GM12865 (cell line): ENCODE data around the gene OGDHL.
"Not testable (repeated sequence)": the region's sequence is repeated elsewhere in the genome, so short reads cannot be mapped to it uniquely, and the experiment has no call there.

Experiments used
- DNase-seq: peaks from one replicate; pipeline ENCODE4 v3.0.0; 2010; ENCODE audit warnings: low read depth
- H3K4me3 ChIP-seq: 2 replicates; pipeline ENCODE4 v1.5.1; 2011; ENCODE audit warnings: mild to moderate bottlenecking, low read depth, low read length, control low read depth
- CTCF ChIP-seq: IDR thresholded peaks from 2 replicates; pipeline ENCODE4 v1.5.1; 2011; ENCODE audit warnings: low read length, control low read depth, low read depth, inconsistent platforms; ENCODE audit not compliant: insufficient read depth; ENCODE audit errors: missing control alignments

The OGDHL gene

GRCh38 chr10:49735161-49735560 is 27.0 kb downstream of the OGDHL start:
- no peak for TF ChIP-seq CTCF
- no peak overlapping the region for H3K4me3 ChIP-seq
- DNase-seq = no peak

- TF ChIP-seq CTCF = no peak
- no peak for DNase-seq
- H3K4me3 ChIP-seq = no peak overlapping the region
These were observed 27.4 kb downstream of the OGDHL start for GRCh38 chr10:49734676-49735075.

- DNase-seq = no peak
- no peak overlapping the region for H3K4me3 ChIP-seq
- no peak for TF ChIP-seq CTCF
These were observed 28.3 kb downstream of the OGDHL start for GRCh38 chr10:49733866-49734265.

- TF ChIP-seq CTCF = no peak
- no peak overlapping the region for H3K4me3 ChIP-seq
- DNase-seq = no peak
These were observed 35.5 kb downstream of the OGDHL start for GRCh38 chr10:49726593-49726992.

- DNase-seq, H3K4me3 ChIP-seq: not testable (repeated sequence)
These were observed 47.0 kb downstream of the OGDHL start for GRCh38 chr10:49715157-49715556.

GRCh38 chr10:49713266-49713665 is 48.9 kb downstream of the OGDHL start:
- H3K4me3 ChIP-seq = no peak overlapping the region
- TF ChIP-seq CTCF = no peak
- no peak for DNase-seq

- no peak for TF ChIP-seq CTCF
- no peak for DNase-seq
- H3K4me3 ChIP-seq = no peak overlapping the region
These were observed 50.6 kb downstream of the OGDHL start for GRCh38 chr10:49711481-49711880.

- DNase-seq = no peak
- TF ChIP-seq CTCF = no peak
- H3K4me3 ChIP-seq = no peak overlapping the region
These were observed 51.2 kb downstream of the OGDHL start for GRCh38 chr10:49710966-49711365.
